Activated T-helper 2 cell treated with anti-CD3 and anti-CD28 coated beads, Interferon-gamma antibody, Interleukin-2, Interleukin-4, amounts not matched to agents 10 μg/mL and 5 μg/mL and 100 μg/mL, durations not matched to agents 14 hours and 24 hours and 36 hours (primary cell): ENCODE measurements around the gene WFS1. TPM values are rescaled to one million over a fixed set of nuclear protein-coding genes. Genes with fewer than 3 reads are reported as not detected.

Experiments used
- DNase-seq: peaks from one replicate; pipeline ENCODE4 v3.0.0; 2021; ENCODE audit warnings: low spot score
- H3K27ac Mint-ChIP-seq: one replicate; pipeline ENCODE4 v1.8.0; 2021; ENCODE audit warnings: mixed read lengths
- H3K27me3 Mint-ChIP-seq: one replicate; pipeline ENCODE4 v1.8.0; 2021; ENCODE audit warnings: low read depth, mixed read lengths
- H3K36me3 Mint-ChIP-seq: one replicate; pipeline ENCODE4 v1.8.0; 2021; ENCODE audit warnings: low read depth, mixed read lengths
- H3K4me1 Mint-ChIP-seq: one replicate; pipeline ENCODE4 v1.8.0; 2021; ENCODE audit warnings: low read depth, mixed read lengths
- H3K4me3 Mint-ChIP-seq: one replicate; pipeline ENCODE4 v1.8.0; 2021; ENCODE audit warnings: low read depth, mild to moderate bottlenecking, moderate library complexity, mixed read lengths
- H3K9me3 Mint-ChIP-seq: one replicate; pipeline ENCODE4 v1.8.0; 2021; ENCODE audit warnings: mixed read lengths
- intact Hi-C: fragments of 100-400 bp; cut with micrococcal nuclease; formaldehyde crosslinking; loops from one replicate; pipeline ENCODE4 v1.15.1; 2023
- total RNA-seq: library from RNA; stranded (reverse); gene quantifications from 2 replicates; pipeline ENCODE4 v1.2.3, GENCODE V29; 2022

Gene WFS1
- total RNA-seq, 1 donor from 2014 or later = 4.4 TPM

DNA sequence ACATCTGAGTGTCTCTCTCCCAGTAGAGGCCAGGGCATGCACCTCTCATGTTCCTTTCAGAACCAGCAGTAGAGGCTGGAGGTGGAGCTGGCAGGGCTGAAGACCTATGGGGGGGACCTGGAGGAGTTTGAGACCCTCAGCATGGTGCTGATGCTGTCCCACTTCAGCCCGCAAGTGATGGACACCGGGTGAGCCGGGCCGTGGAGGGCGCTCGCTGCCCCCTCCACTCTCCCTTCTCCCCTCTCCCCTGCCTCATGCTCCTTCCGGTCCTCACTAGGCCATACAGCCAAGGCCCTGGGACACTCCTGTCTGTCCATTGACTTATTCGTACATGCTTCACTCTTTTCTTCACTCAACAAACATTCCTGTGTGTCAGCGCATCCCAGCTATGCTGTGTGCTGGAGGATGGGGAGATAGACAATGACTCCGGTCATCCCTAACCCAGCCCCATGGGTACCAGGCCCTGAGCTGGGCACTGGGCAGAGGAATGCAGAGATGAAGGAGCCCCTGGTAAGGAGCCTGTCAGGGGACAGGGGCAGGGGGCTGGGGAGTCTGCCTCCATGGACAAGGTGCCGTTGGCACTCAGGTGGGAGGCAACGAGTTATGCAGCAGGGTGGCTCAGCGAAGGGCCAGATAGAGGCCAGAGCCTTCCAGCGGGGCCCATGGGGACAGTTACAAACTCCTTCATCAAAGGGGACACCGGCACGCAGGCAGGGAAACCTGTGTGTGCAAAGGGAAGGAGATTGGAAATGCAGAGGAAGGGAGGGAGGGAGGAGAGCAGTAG is 28.4 kb upstream of the WFS1 start:
- no peak overlapping the region for H3K4me3 Mint-ChIP-seq
- H3K36me3 Mint-ChIP-seq = no peaks in the 10 kb centered on the region
- peaks cover 12% of the 10 kb centered on the region for H3K27me3 Mint-ChIP-seq
- H3K4me1 Mint-ChIP-seq = peaks cover 2% of the 10 kb centered on the region
- no peak for DNase-seq
- H3K27ac Mint-ChIP-seq = no peak overlapping the region
- intact Hi-C loops = no loop called here
- H3K9me3 Mint-ChIP-seq = peaks cover 7% of the 10 kb centered on the region

- intact Hi-C loops = no loop called here
Measured at GRCh38 chr4:6242271-6243029, 27.2 kb upstream of the WFS1 start.

DNA sequence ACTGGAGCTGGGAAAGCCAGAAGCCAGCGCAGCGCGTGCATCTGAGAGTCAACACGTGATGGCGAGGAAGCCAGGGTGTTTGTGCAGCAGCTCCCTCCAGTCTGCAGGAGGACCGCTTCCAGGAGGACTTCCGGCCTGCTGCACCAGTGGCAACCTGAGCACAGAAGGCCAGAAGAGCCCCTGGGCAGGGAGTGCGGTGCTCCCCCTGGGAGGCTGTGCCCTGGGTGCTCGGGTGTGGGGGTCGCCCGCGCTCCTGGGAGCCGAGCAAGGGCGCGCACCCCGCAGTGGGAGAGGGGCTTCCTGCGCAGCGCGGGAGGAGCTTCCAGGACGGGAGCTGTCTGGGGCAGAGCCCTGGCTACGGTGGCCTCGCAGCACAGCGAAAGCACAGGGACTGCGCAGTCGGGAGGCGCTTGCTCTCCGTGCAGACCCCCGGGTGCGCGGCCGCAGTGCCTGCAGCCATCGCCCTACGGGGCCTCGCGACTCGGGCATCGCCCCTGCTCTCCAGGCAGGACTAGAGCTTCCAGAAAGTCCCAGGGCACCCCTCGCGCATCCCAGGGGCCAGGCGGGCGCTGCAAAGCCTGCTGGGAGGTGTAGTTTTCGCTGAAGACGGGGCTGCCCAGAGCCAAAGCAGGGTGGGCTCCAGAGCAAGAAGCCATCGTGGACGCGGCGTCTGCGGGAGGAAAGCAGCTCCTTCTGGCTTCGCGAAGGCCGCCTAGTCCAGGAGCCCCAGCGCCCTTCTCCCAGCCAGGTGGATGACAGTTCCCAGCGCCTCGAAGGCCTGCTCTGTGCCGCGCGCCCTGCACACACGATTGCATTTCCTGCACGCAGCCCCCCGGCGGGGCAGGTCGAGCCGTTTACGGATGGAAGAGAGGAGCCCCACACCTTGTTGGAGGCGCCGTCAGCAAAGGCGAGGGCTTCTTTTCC is 24.1 kb upstream of the WFS1 start:
- no peak overlapping the region for H3K27ac Mint-ChIP-seq
- intact Hi-C loops = no loop called here
- H3K4me3 Mint-ChIP-seq = no peak overlapping the region
- no peak for DNase-seq
- H3K4me1 Mint-ChIP-seq = peaks cover 2% of the 10 kb centered on the region
- H3K9me3 Mint-ChIP-seq = peaks cover 7% of the 10 kb centered on the region
- H3K27me3 Mint-ChIP-seq = peaks cover 42% of the 10 kb centered on the region
- H3K36me3 Mint-ChIP-seq = no peaks in the 10 kb centered on the region

More at GRCh38 chr4:6242271-6243029, 27.2 kb upstream of the WFS1 start:
- Mint-ChIP-seq H3K27ac (no peak overlapping the region), H3K9me3 (peaks cover 7% of the 10 kb centered on the region), H3K27me3 (peaks cover 21% of the 10 kb centered on the region), H3K36me3 (no peaks in the 10 kb centered on the region), H3K4me3 (no peak overlapping the region), H3K4me1 (peaks cover 2% of the 10 kb centered on the region)
- DNase-seq = no peak

DNA sequence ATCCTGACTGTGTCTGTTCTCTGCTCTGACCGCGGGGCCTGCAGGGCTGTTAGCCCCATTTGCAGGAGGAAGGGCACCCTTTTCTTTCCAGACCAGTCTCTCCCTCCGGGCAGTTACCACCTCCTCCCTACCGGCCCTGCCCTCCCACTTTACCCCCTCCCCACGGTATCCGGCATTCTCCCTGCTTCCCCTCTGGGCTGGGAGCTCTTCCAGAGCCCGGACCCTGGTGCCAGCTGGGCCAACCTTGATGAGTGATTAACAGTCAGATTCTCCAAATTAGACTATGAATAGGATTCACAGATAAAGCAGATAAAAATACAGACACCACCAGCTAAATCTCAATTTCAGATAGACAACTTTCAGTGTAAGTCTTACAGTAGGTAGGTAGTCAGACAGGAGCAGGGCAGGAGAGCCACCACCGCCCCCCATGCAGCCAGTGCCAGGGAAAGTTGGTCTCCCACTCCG is 23.4 kb upstream of the WFS1 start:
- peaks cover 7% of the 10 kb centered on the region for H3K9me3 Mint-ChIP-seq
- intact Hi-C loops = no loop called here
- no peak overlapping the region for H3K27ac Mint-ChIP-seq
- H3K4me1 Mint-ChIP-seq = peaks cover 2% of the 10 kb centered on the region
- H3K36me3 Mint-ChIP-seq = no peaks in the 10 kb centered on the region
- DNase-seq = no peak
- no peak overlapping the region for H3K4me3 Mint-ChIP-seq
- peaks cover 45% of the 10 kb centered on the region for H3K27me3 Mint-ChIP-seq

- Mint-ChIP-seq H3K36me3 (no peaks in the 10 kb centered on the region), H3K27ac (no peak overlapping the region), H3K9me3 (peaks cover 7% of the 10 kb centered on the region), H3K4me3 (no peak overlapping the region), H3K27me3 (peaks cover 45% of the 10 kb centered on the region), H3K4me1 (peaks cover 2% of the 10 kb centered on the region)
- no peak for DNase-seq
- intact Hi-C loops = no loop called here
Measured at GRCh38 chr4:6248394-6248793, 21.3 kb upstream of the WFS1 start.

DNA sequence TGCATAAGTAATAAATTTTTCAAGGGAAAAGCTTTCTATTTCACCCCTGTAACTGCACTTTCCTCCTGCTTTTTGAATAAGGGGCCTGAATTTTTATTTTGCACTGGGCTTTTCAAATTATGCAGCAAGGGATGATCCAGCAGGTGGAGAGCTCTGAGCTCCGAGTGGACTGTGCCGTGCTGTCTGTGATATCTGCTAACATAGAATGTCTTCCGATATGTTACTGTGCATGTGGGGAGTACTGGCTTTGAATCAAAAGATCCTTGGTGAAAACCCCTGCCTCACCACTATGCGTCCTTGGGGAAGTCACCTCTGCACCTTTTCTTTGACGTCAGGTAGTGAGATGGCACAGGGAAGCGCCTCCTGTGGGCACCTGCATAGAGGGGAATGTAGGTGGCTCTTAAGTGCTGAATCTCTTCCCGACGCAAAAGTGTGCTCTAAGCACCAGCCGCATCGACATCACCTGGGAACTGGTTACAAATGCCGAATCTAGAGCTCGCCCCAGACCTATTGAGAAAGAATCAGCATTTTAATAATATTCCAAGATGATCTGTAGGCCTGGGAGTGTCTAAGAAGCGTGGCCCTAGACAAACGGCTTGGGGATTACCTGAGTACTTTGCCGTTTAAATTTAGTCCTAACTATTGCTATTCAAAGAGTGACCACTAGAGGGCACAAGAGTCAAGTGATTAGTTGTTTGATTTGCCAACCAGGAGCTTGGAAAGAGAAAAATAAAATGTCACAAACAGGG is 19.2 kb upstream of the WFS1 start:
- Mint-ChIP-seq H3K27me3 (peaks cover 35% of the 10 kb centered on the region), H3K4me1 (no peaks in the 10 kb centered on the region), H3K36me3 (no peaks in the 10 kb centered on the region), H3K9me3 (no peaks in the 10 kb centered on the region), H3K4me3 (no peak overlapping the region), H3K27ac (no peak overlapping the region)
- intact Hi-C loops = loop anchor here (1.0 kb wide), 1 partner anchor 77 kb away; no protein-coding TSS in a partner anchor
- DNase-seq = no peak

DNA sequence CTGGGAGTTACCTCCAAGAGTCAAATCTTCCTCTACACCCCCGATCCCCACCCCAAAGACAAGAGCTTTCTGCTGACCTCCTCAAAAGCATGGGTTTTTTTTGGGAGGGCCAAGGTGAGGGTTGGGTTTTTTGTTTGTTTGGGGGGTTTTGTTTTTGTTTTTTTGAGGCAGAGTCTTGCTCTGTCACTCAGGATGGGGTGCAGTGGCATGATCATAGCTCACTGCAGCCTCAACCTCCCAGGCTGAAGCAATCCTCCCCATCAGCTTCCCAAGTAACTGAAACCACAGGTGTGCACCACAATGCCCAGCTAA is 18.7 kb upstream of the WFS1 start:
- Mint-ChIP-seq H3K27ac (no peak overlapping the region), H3K27me3 (peaks cover 35% of the 10 kb centered on the region), H3K4me3 (no peak overlapping the region), H3K9me3 (no peaks in the 10 kb centered on the region), H3K4me1 (no peaks in the 10 kb centered on the region), H3K36me3 (no peaks in the 10 kb centered on the region)
- intact Hi-C loops = loop anchor here (1.0 kb wide), 1 partner anchor 76 kb away; no protein-coding TSS in a partner anchor
- no peak for DNase-seq

DNA sequence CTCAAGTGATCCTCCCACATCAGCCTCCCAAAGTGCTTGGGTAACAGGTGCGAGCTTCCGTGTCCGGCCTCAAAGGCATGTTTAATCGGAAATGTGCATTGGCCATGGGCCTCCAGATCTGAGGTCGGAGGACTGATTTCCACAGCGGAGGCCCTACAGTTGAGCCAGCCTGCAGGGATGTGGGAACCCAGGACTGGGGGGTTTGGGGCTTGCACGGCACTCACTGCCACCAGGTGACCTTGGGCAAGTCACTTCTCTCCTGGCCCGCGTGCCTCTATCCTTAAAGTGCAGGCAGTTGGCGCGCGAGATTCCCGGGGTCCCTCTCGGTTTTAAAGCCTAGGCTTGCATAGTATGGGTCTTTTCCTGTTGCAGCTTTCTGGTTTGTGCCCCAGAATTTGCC is 18.3 kb upstream of the WFS1 start:
- Mint-ChIP-seq H3K4me1 (no peaks in the 10 kb centered on the region), H3K9me3 (no peaks in the 10 kb centered on the region), H3K4me3 (no peak overlapping the region), H3K27me3 (peaks cover 32% of the 10 kb centered on the region), H3K36me3 (no peaks in the 10 kb centered on the region), H3K27ac (no peak overlapping the region)
- DNase-seq = no peak
- intact Hi-C loops = no loop called here

- no peaks in the 10 kb centered on the region for H3K36me3 Mint-ChIP-seq
- H3K27me3 Mint-ChIP-seq = peaks cover 27% of the 10 kb centered on the region
- no peak for DNase-seq
- H3K4me1 Mint-ChIP-seq = peaks cover 2% of the 10 kb centered on the region
- intact Hi-C loops = no loop called here
- no peak overlapping the region for H3K4me3 Mint-ChIP-seq
- no peaks in the 10 kb centered on the region for H3K9me3 Mint-ChIP-seq
- H3K27ac Mint-ChIP-seq = no peak overlapping the region
Measured at GRCh38 chr4:6252051-6252450, 17.6 kb upstream of the WFS1 start.

DNA sequence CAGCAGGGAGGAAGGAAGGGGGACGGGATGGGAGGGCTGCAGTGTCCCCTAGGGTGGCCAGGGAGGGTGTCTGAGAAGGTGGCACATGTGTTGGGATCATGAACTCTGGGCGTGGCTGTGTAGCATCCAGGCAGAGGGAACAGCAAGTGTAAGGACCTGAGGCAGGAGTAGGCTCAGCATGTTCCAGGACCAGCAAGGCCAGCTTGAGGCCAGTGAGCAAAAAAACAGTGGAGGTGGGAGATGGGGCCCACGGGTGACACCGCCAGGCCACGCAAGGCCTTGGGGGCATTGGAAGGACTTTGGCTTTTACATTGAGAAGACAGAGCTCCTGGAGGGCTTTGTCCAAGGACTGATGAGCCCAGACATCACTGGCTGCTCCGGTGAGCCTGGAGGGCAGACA is 16.5 kb upstream of the WFS1 start:
- H3K4me1 Mint-ChIP-seq = peaks cover 11% of the 10 kb centered on the region

DNA sequence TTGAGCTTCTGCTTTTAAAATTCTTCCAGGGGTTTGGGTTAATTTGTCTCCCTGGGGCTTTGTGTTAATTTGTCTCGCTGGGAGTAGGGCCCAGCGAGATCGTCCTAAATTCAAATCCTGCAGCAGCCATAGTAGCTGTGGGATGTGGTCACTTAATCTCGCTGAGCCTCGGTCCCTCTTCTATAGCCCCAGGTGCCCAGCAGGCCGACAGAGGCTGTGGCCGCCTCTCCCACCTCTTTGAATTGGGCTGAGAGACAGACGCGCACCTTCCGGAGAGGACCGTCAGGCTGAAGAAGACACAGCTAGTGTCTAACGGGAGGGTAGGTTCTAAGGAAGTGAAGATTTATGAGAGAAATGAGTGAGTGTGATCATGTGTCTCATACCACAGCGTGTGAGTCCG is 15.7 kb upstream of the WFS1 start:
- H3K9me3 Mint-ChIP-seq = no peaks in the 10 kb centered on the region
- no peak overlapping the region for H3K4me3 Mint-ChIP-seq
- no peak overlapping the region for H3K27ac Mint-ChIP-seq
- DNase-seq = no peak
- peaks cover 24% of the 10 kb centered on the region for H3K27me3 Mint-ChIP-seq
- peaks cover 11% of the 10 kb centered on the region for H3K4me1 Mint-ChIP-seq
- H3K36me3 Mint-ChIP-seq = no peaks in the 10 kb centered on the region
- intact Hi-C loops = no loop called here

More for the DNA sequence above, 16.5 kb upstream of the WFS1 start:
- Mint-ChIP-seq H3K27ac (no peak overlapping the region), H3K36me3 (no peaks in the 10 kb centered on the region), H3K9me3 (no peaks in the 10 kb centered on the region), H3K4me3 (no peak overlapping the region), H3K27me3 (peaks cover 29% of the 10 kb centered on the region)
- intact Hi-C loops = no loop called here
- DNase-seq = no peak

GRCh38 chr4:6256141-6256540 is 13.5 kb upstream of the WFS1 start:
- Mint-ChIP-seq H3K36me3 (no peaks in the 10 kb centered on the region), H3K4me1 (peaks cover 11% of the 10 kb centered on the region), H3K27ac (no peak overlapping the region), H3K4me3 (no peak overlapping the region), H3K9me3 (no peaks in the 10 kb centered on the region), H3K27me3 (peaks cover 24% of the 10 kb centered on the region)
- intact Hi-C loops = no loop called here
- no peak for DNase-seq
